GM19351 (cell line): Measurements from ENCODE around the gene TBCD.

Experiments
- ATAC-seq: cut with Tn5 transposase; IDR thresholded peaks from one replicate; pipeline ENCODE4 v1.9.1; 2021; ENCODE audit warnings: mild to moderate bottlenecking, moderate library complexity; ENCODE audit not compliant: unreplicated experiment

TBCD gene

GRCh38 chr17:82918508-82918907 is 166.6 kb downstream of the TBCD start:
- no peak for ATAC-seq

- no peak for ATAC-seq
These were observed 168.3 kb downstream of the TBCD start for GRCh38 chr17:82920150-82920549.

GRCh38 chr17:82920715-82921114 is 168.8 kb downstream of the TBCD start:
- no peak for ATAC-seq

- ATAC-seq = no peak
These were observed 169.6 kb downstream of the TBCD start for GRCh38 chr17:82921426-82921825.

- no peak for ATAC-seq
These were observed 170.8 kb downstream of the TBCD start for GRCh38 chr17:82922646-82923045.

GRCh38 chr17:82923366-82924113 is 171.7 kb downstream of the TBCD start:
- no peak for ATAC-seq

GRCh38 chr17:82924214-82924613 is 172.3 kb downstream of the TBCD start:
- no peak for ATAC-seq

- ATAC-seq = no peak
These were observed 172.9 kb downstream of the TBCD start for GRCh38 chr17:82924812-82925211.

- no peak for ATAC-seq
These were observed 173.5 kb downstream of the TBCD start for GRCh38 chr17:82925336-82925735.

- ATAC-seq = no peak
These were observed 174.2 kb downstream of the TBCD start for GRCh38 chr17:82926081-82926480.

- no peak for ATAC-seq
These were observed 174.9 kb downstream of the TBCD start for GRCh38 chr17:82926716-82927115.

GRCh38 chr17:82927311-82927660 is 175.4 kb downstream of the TBCD start:
- no peak for ATAC-seq

GRCh38 chr17:82927661-82928601 is 176.1 kb downstream of the TBCD start:
- ATAC-seq = no peak

GRCh38 chr17:82929011-82929622 is 177.3 kb downstream of the TBCD start:
- no peak for ATAC-seq

- no peak for ATAC-seq
These were observed 177.8 kb downstream of the TBCD start for GRCh38 chr17:82929676-82930042.

GRCh38 chr17:82930043-82930923 is 178.4 kb downstream of the TBCD start:
- no peak for ATAC-seq

GRCh38 chr17:82930924-82931698 is 179.2 kb downstream of the TBCD start:
- ATAC-seq = no peak

- no peak for ATAC-seq
These were observed 180.0 kb downstream of the TBCD start for GRCh38 chr17:82931699-82932517.
